ACHN (cell line): ENCODE measurements around the gene FAM83G.

ENCODE experiments used
- DNase-seq: peaks from one replicate; pipeline ENCODE4 v3.0.0-alpha.2; 2015
- in situ Hi-C: cut with HindIII; loops from 2 replicates; pipeline ENCODE4 v1.10.0; 2017; ENCODE audit warnings: low sequenced_read_pairs, low pct_ligation_motif_present, low pct_unique_long_range_greater_than_20kb

The FAM83G gene

GRCh38 chr17:19012171-19013080 lies 7.9 kb upstream of the FAM83G start:
- no peak for DNase-seq
- in situ Hi-C loops: no loop called here

GRCh38 chr17:19011581-19011980 lies 7.0 kb upstream of the FAM83G start:
- DNase-seq: no peak
- in situ Hi-C loops: no loop called here

GRCh38 chr17:19010729-19011505 lies 6.4 kb upstream of the FAM83G start:
- DNase-seq: no peak

GRCh38 chr17:19009970-19010369 lies 5.4 kb upstream of the FAM83G start:
- in situ Hi-C loops: no loop called here

More at GRCh38 chr17:19010729-19011505, 6.4 kb upstream of the FAM83G start:
- in situ Hi-C loops: no loop called here

GRCh38 chr17:19006698-19007097 lies 2.1 kb upstream of the FAM83G start:
- DNase-seq: no peak
- in situ Hi-C loops: no loop called here

More at GRCh38 chr17:19009970-19010369, 5.4 kb upstream of the FAM83G start:
- no peak for DNase-seq

GRCh38 chr17:19005789-19006430 lies 1.3 kb upstream of the FAM83G start:
- no peak for DNase-seq
- in situ Hi-C loops: no loop called here

GRCh38 chr17:19005137-19005773 lies 691 bp upstream of the FAM83G start:
- DNase-seq: no peak

GRCh38 chr17:19003543-19004420 lies 782 bp downstream of the FAM83G start:
- DNase-seq: peak; percentile 53

More at GRCh38 chr17:19005137-19005773, 691 bp upstream of the FAM83G start:
- in situ Hi-C loops: no loop called here

GRCh38 chr17:19002805-19003542 lies 1.6 kb downstream of the FAM83G start:
- no peak for DNase-seq
- in situ Hi-C loops: no loop called here

More at GRCh38 chr17:19003543-19004420, 782 bp downstream of the FAM83G start:
- in situ Hi-C loops: no loop called here

GRCh38 chr17:19001907-19002590 lies 2.5 kb downstream of the FAM83G start:
- in situ Hi-C loops: no loop called here
- DNase-seq: no peak

GRCh38 chr17:19000531-19001325 lies 3.8 kb downstream of the FAM83G start:
- in situ Hi-C loops: no loop called here
- no peak for DNase-seq

GRCh38 chr17:18999911-19000310 lies 4.7 kb downstream of the FAM83G start:
- in situ Hi-C loops: no loop called here
- DNase-seq: no peak

GRCh38 chr17:18999394-18999793 lies 5.2 kb downstream of the FAM83G start:
- DNase-seq: no peak
- in situ Hi-C loops: no loop called here

GRCh38 chr17:18997650-18998196 lies 6.8 kb downstream of the FAM83G start:
- in situ Hi-C loops: no loop called here
- no peak for DNase-seq

GRCh38 chr17:18996458-18996857 lies 8.1 kb downstream of the FAM83G start:
- no peak for DNase-seq
- in situ Hi-C loops: no loop called here

GRCh38 chr17:18995220-18995619 lies 9.3 kb downstream of the FAM83G start:
- no peak for DNase-seq
- in situ Hi-C loops: no loop called here
